Measurements from ENCODE around the gene CNBD2.
"Not testable (repeated sequence)": the region's sequence is repeated elsewhere in the genome, so short reads cannot be mapped to it uniquely, and the experiment has no call there.

CNBD2 gene

GRCh38 chr20:36063916-36064657 is 95.7 kb downstream of the CNBD2 start:
- DNase-seq (ENCODE audit: low read depth), result no peak

- peak; percentile 89 for DNase-seq (ENCODE audit: low read depth)
These were observed 96.5 kb downstream of the CNBD2 start for GRCh38 chr20:36064658-36065426.

- no peak for DNase-seq (ENCODE audit: low read depth)
These were observed 97.1 kb downstream of the CNBD2 start for GRCh38 chr20:36065427-36065998.

- DNase-seq (ENCODE audit: low read depth), result no peak
These were observed 98.4 kb downstream of the CNBD2 start for GRCh38 chr20:36066777-36067176.

- not testable (repeated sequence) for DNase-seq (ENCODE audit: low read depth)
These were observed 100.1 kb downstream of the CNBD2 start for GRCh38 chr20:36068526-36068925.

- DNase-seq (ENCODE audit: low read depth), result no peak
These were observed 102.1 kb downstream of the CNBD2 start for GRCh38 chr20:36070451-36070850.

GRCh38 chr20:36071848-36072247 is 103.5 kb downstream of the CNBD2 start:
- no peak for DNase-seq (ENCODE audit: low read depth)

GRCh38 chr20:36074983-36075382 is 106.6 kb downstream of the CNBD2 start:
- DNase-seq (ENCODE audit: low read depth), result peak; percentile 23

- DNase-seq (ENCODE audit: low read depth), result not testable (repeated sequence)
These were observed 109.4 kb downstream of the CNBD2 start for GRCh38 chr20:36077762-36078161.

GRCh38 chr20:36079486-36079885 is 111.1 kb downstream of the CNBD2 start:
- no peak for DNase-seq (ENCODE audit: low read depth)

- DNase-seq (ENCODE audit: low read depth), result not testable (repeated sequence)
These were observed 111.6 kb downstream of the CNBD2 start for GRCh38 chr20:36079984-36080383.
